GM21526 (cell line): ENCODE measurements around the gene NAALAD2.
"Not testable (repeated sequence)": the region's sequence is repeated elsewhere in the genome, so short reads cannot be mapped to it uniquely, and the experiment has no call there.

Experiments used
- ATAC-seq: cut with Tn5 transposase; IDR thresholded peaks from one replicate; pipeline ENCODE4 v1.9.1; 2021; ENCODE audit warnings: moderate library complexity; ENCODE audit not compliant: unreplicated experiment, low FRiP score

The NAALAD2 gene

GRCh38 chr11:90134478-90135003 lies at the start of gene NAALAD2:
TSS of gene NAALAD2 (plus strand) at chr11:90134663. CDS start at chr11:90134759, 96 bp downstream.
- no peak for ATAC-seq

- ATAC-seq: not testable (repeated sequence)
Observed at GRCh38 chr11:90085650-90086049, 48.8 kb upstream of the NAALAD2 start, which contains the start of gene UBTFL1. TSS of gene UBTFL1 (plus strand) at chr11:90085950. CDS start at chr11:90085950, 0 bp downstream.

- not testable (repeated sequence) for ATAC-seq
Observed at GRCh38 chr11:90088731-90089130, 45.7 kb upstream of the NAALAD2 start.

- not testable (repeated sequence) for ATAC-seq
Observed at GRCh38 chr11:90095230-90095924, 39.1 kb upstream of the NAALAD2 start.

- ATAC-seq: not testable (repeated sequence)
Observed at GRCh38 chr11:90098261-90098660, 36.2 kb upstream of the NAALAD2 start.

GRCh38 chr11:90100431-90100830 lies 34.0 kb upstream of the NAALAD2 start:
- ATAC-seq: no peak

- no peak for ATAC-seq
Observed at GRCh38 chr11:90113541-90113940, 20.9 kb upstream of the NAALAD2 start.

- no peak for ATAC-seq
Observed at GRCh38 chr11:90120191-90120590, 14.3 kb upstream of the NAALAD2 start.

- ATAC-seq: no peak
Observed at GRCh38 chr11:90124371-90124770, 10.1 kb upstream of the NAALAD2 start.

- no peak for ATAC-seq
Observed at GRCh38 chr11:90124946-90125345, 9.5 kb upstream of the NAALAD2 start.

GRCh38 chr11:90133560-90134477 lies 644 bp upstream of the NAALAD2 start:
- ATAC-seq: no peak

GRCh38 chr11:90135016-90135415 lies 553 bp downstream of the NAALAD2 start:
- ATAC-seq: no peak

- ATAC-seq: no peak
Observed at GRCh38 chr11:90148900-90149299, 14.4 kb downstream of the NAALAD2 start.

- ATAC-seq: not testable (repeated sequence)
Observed at GRCh38 chr11:90166982-90167573, 32.6 kb downstream of the NAALAD2 start.

GRCh38 chr11:90167704-90168103 lies 33.2 kb downstream of the NAALAD2 start:
- ATAC-seq: not testable (repeated sequence)

GRCh38 chr11:90168571-90168970 lies 34.1 kb downstream of the NAALAD2 start:
- ATAC-seq: no peak

- no peak for ATAC-seq
Observed at GRCh38 chr11:90171359-90171758, 36.9 kb downstream of the NAALAD2 start.

- no peak for ATAC-seq
Observed at GRCh38 chr11:90176069-90176468, 41.6 kb downstream of the NAALAD2 start.

- no peak for ATAC-seq
Observed at GRCh38 chr11:90178751-90179150, 44.3 kb downstream of the NAALAD2 start.

- no peak for ATAC-seq
Observed at GRCh38 chr11:90179923-90180322, 45.5 kb downstream of the NAALAD2 start.

GRCh38 chr11:90187839-90188238 lies 53.4 kb downstream of the NAALAD2 start:
- no peak for ATAC-seq
